Body of pancreas (tissue), 4 donors: Measurements from ENCODE around the gene MAP10.

ENCODE experiments used
- POLR2A ChIP-seq, 3 donors: fragments of 450-650 bp; IDR thresholded peaks; one replicate each; pipeline ENCODE4 v1.6.1; 2016; ENCODE audit warnings: antibody characterized with exemption in 3 of 3, mild to moderate bottlenecking in 2 of 3
- TF ChIP-seq, protein P1 (sequence below), 7 experiments: fragments of 450-650 bp in 4 of 7; fragments of 200-600 bp in 3 of 7; sonication (generic) in 3 of 7; IDR thresholded peaks; one replicate each; pipeline ENCODE4 v1.5.1; 2016 to 2019; ENCODE audit warnings: antibody characterized with exemption in 7 of 7

GRCh38 chr1:232816324-232816723, 11.1 kb downstream of the MAP10 start:
- TF ChIP-seq, protein P1, sequence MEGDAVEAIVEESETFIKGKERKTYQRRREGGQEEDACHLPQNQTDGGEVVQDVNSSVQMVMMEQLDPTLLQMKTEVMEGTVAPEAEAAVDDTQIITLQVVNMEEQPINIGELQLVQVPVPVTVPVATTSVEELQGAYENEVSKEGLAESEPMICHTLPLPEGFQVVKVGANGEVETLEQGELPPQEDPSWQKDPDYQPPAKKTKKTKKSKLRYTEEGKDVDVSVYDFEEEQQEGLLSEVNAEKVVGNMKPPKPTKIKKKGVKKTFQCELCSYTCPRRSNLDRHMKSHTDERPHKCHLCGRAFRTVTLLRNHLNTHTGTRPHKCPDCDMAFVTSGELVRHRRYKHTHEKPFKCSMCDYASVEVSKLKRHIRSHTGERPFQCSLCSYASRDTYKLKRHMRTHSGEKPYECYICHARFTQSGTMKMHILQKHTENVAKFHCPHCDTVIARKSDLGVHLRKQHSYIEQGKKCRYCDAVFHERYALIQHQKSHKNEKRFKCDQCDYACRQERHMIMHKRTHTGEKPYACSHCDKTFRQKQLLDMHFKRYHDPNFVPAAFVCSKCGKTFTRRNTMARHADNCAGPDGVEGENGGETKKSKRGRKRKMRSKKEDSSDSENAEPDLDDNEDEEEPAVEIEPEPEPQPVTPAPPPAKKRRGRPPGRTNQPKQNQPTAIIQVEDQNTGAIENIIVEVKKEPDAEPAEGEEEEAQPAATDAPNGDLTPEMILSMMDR (IDR thresholded peaks at IDR 0.05), result no peak
- TF ChIP-seq POLR2A (IDR thresholded peaks at IDR 0.05), result no peak
